ENCODE data around the gene OBP2A.
"Not testable (repeated sequence)": the region's sequence is repeated elsewhere in the genome, so short reads cannot be mapped to it uniquely, and the experiment has no call there.

OBP2A gene

GRCh38 chr9:135526730-135527571 lies 19.0 kb upstream of the OBP2A start:
- DNase-seq: no peak

GRCh38 chr9:135528842-135529435 lies 17.0 kb upstream of the OBP2A start:
- DNase-seq: not testable (repeated sequence)

- DNase-seq: no peak
Observed at GRCh38 chr9:135530146-135530545, 15.8 kb upstream of the OBP2A start.

- DNase-seq: no peak
Observed at GRCh38 chr9:135531096-135531495, 14.8 kb upstream of the OBP2A start.

GRCh38 chr9:135533113-135533512 lies 12.8 kb upstream of the OBP2A start:
- DNase-seq: no peak

- no peak for DNase-seq
Observed at GRCh38 chr9:135533674-135534073, 12.3 kb upstream of the OBP2A start.

GRCh38 chr9:135534192-135534711 lies 11.7 kb upstream of the OBP2A start:
- DNase-seq: not testable (repeated sequence)

- DNase-seq: not testable (repeated sequence)
Observed at GRCh38 chr9:135534826-135535225, 11.1 kb upstream of the OBP2A start.

GRCh38 chr9:135535631-135536030 lies 10.3 kb upstream of the OBP2A start:
- not testable (repeated sequence) for DNase-seq

GRCh38 chr9:135536216-135536615 lies 9.7 kb upstream of the OBP2A start:
- no peak for DNase-seq

- not testable (repeated sequence) for DNase-seq
Observed at GRCh38 chr9:135543262-135543894, 2.5 kb upstream of the OBP2A start.

GRCh38 chr9:135544981-135545635 lies 818 bp upstream of the OBP2A start:
- DNase-seq: no peak

- DNase-seq: not testable (repeated sequence)
Observed at GRCh38 chr9:135546792-135547617, 1.1 kb downstream of the OBP2A start.

- no peak for DNase-seq
Observed at GRCh38 chr9:135547756-135548736, 2.1 kb downstream of the OBP2A start.

GRCh38 chr9:135549478-135550343 lies 3.8 kb downstream of the OBP2A start:
- not testable (repeated sequence) for DNase-seq

GRCh38 chr9:135550344-135550918 lies 4.5 kb downstream of the OBP2A start:
- no peak for DNase-seq

- no peak for DNase-seq
Observed at GRCh38 chr9:135551031-135551430, 5.1 kb downstream of the OBP2A start.

GRCh38 chr9:135551456-135551855 lies 5.5 kb downstream of the OBP2A start:
- DNase-seq: no peak

GRCh38 chr9:135552021-135552697 lies 6.2 kb downstream of the OBP2A start:
- no peak for DNase-seq
